AG04450 (cell line): ENCODE measurements around the gene C2CD4D. TPM values are rescaled to one million over a fixed set of nuclear protein-coding genes. Genes with fewer than 3 reads are reported as not detected.
A peak's percentile ranks its signal among the peaks of the same experiment; 100 is the strongest.

Experiments used
- CTCF ChIA-PET: fragments of 300-600, 350-600 bp; formaldehyde crosslinking; extraction: SDS; loops from one replicate; lab custom pipeline; 2022; ENCODE audit warnings: antibody characterized with exemption, inconsistent platforms; lab: Charles Lee
- POLR2A ChIA-PET: fragments of 350-600 bp; formaldehyde crosslinking; extraction: SDS; loops from one replicate; lab custom pipeline; 2021; ENCODE audit warnings: antibody characterized with exemption, inconsistent platforms; lab: Yijun Ruan, JAX
- DNase-seq: peaks from one replicate; pipeline ENCODE4 v3.0.0-alpha.2; 2011; ENCODE audit warnings: low read depth, low spot score
- H3K27ac ChIP-seq: one replicate; pipeline ENCODE4 v1.5.1; 2012; ENCODE audit warnings: low read depth, low read length, control low read depth
- H3K27me3 ChIP-seq: one replicate; pipeline ENCODE4 v1.6.0; 2012; ENCODE audit warnings: low read length; ENCODE audit not compliant: control insufficient read depth, insufficient read depth
- H3K4me3 ChIP-seq: 2 replicates; pipeline ENCODE4 v1.5.1; 2011; ENCODE audit warnings: mild to moderate bottlenecking, low read depth, low read length, control low read depth
- H3K9me3 ChIP-seq: 2 replicates; pipeline ENCODE4 v1.5.1; 2012; ENCODE audit warnings: low read length; ENCODE audit not compliant: control insufficient read depth, insufficient read depth
- CTCF ChIP-seq: IDR thresholded peaks from 2 replicates; pipeline ENCODE4 v1.5.1; 2011; ENCODE audit warnings: low read depth, low read length, control low read depth, inconsistent platforms
- polyA plus RNA-seq: library from polyadenylated mRNA; depleted of rRNA; stranded (reverse); fragments of >200 nt; gene quantifications from 2 replicates; pipeline ENCODE4 v1.2.3, GENCODE V29; 2011

Gene C2CD4D
- polyA plus RNA-seq, 1 experiment, result not detected

GRCh38 chr1:151847867-151848596, 8.4 kb upstream of the C2CD4D start:
- Histone ChIP-seq H3K9me3 (no peaks in the 10 kb centered on the region), H3K27ac (no peak overlapping the region), H3K27me3 (peaks cover 61% of the 10 kb centered on the region), H3K4me3 (no peak overlapping the region)
- ChIA-PET POLR2A (no interaction called here), CTCF (interaction anchor here (1.6 kb wide), 1 partner anchor 10 kb away, joined by 4 read pairs; no protein-coding TSS in a partner anchor)
- DNase-seq, result no peak
- TF ChIP-seq CTCF, result no peak

DNA sequence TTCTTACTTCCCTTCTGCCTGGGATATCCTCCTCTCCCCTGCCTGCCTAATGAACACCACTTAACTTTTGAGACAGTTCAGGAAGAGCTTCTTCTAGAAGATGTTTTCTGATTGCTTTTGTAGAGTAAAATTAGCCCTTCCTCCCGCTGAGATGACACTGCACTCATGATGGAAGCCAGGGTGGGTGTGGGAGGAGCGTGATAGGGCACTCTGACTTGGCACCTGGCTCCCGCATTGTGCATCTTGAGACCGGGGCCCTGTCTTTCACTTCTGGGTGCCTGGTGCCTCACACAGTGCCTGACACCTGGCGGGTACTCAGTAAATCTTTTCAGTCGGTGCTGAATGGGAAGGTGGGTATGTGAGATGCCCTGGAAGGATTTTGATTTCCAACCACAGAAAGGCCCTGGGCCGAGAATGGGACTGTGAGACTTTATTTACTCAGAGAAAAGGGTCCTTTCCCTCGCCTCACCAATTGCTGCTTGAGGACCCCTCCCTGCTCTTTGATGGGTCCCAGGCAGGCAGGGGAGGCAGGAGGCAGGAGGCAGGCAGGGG, 7.1 kb upstream of the C2CD4D start:
- TF ChIP-seq CTCF, result no peak
- Histone ChIP-seq H3K9me3 (no peaks in the 10 kb centered on the region), H3K4me3 (no peak overlapping the region), H3K27ac (no peak overlapping the region), H3K27me3 (peaks cover 50% of the 10 kb centered on the region)
- CTCF ChIA-PET, result interaction anchor here (0.8 to 1.2 kb wide), 5 partner anchors 11 to 73 kb away, joined by 3 to 5 read pairs (median 4); no protein-coding TSS in a partner anchor
- POLR2A ChIA-PET, result no interaction called here
- no peak for DNase-seq

- POLR2A ChIA-PET, result no interaction called here
Measured at GRCh38 chr1:151846062-151846568, 6.5 kb upstream of the C2CD4D start.

DNA sequence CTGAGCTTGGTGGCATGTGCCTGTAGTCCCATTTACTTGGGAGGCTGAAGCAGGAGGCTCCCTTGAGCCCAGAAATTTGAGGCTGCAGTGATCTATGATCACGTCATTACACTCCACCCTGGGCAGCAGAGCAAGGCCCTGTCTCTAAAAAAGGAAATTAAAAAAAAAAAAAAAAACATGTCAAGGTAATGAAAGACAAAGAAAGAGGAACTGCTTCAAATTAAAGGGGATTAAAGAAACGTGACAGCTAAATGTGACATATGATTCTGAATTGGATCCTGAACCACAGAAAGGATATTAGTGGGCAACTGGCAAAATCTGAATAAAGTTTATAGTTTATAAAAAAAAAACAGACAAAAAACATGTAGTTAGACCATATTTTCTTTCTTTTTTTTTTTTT, 3.8 kb upstream of the C2CD4D start:
- no peak for TF ChIP-seq CTCF
- CTCF ChIA-PET, result no interaction called here
- POLR2A ChIA-PET, result no interaction called here
- Histone ChIP-seq H3K4me3 (no peak overlapping the region), H3K27me3 (peaks cover 45% of the 10 kb centered on the region), H3K9me3 (peaks cover 7% of the 10 kb centered on the region; the same call in 1 of the 2 replicates), H3K27ac (no peak overlapping the region)
- no peak for DNase-seq

More at GRCh38 chr1:151846062-151846568, 6.5 kb upstream of the C2CD4D start:
- no peak for DNase-seq
- Histone ChIP-seq H3K4me3 (no peak overlapping the region), H3K27me3 (peaks cover 46% of the 10 kb centered on the region), H3K27ac (no peak overlapping the region), H3K9me3 (no peaks in the 10 kb centered on the region)
- CTCF ChIA-PET, result interaction anchor here (0.8 to 1.2 kb wide), 5 partner anchors 10 to 73 kb away, joined by 3 to 5 read pairs (median 4); no protein-coding TSS in a partner anchor
- TF ChIP-seq CTCF, result peak; percentile 18; the same call in 1 of the 2 replicates

- no peak for DNase-seq
Measured at GRCh38 chr1:151841141-151841540, 1.5 kb upstream of the C2CD4D start.

More at GRCh38 chr1:151841141-151841540, 1.5 kb upstream of the C2CD4D start:
- H3K27me3 ChIP-seq, result peaks cover 52% of the 10 kb centered on the region
- no peak overlapping the region for H3K27ac ChIP-seq
- ChIA-PET CTCF (no interaction called here), POLR2A (no interaction called here)
- H3K9me3 ChIP-seq, result peaks cover 7% of the 10 kb centered on the region; the same call in 1 of the 2 replicates
- no peak overlapping the region for H3K4me3 ChIP-seq
- TF ChIP-seq CTCF, result no peak
